ENCODE measurements around the gene NHEJ1.

Gene NHEJ1

GRCh38 chr2:219028996-219029828, 131.4 kb downstream of the NHEJ1 start:
- DNase-seq (ENCODE audit: low spot score): no peak

GRCh38 chr2:219028141-219028540, 132.5 kb downstream of the NHEJ1 start:
- no peak for DNase-seq (ENCODE audit: low spot score)

GRCh38 chr2:219027511-219028055, 133.0 kb downstream of the NHEJ1 start:
- DNase-seq (ENCODE audit: low spot score): no peak

GRCh38 chr2:219026946-219027345, 133.7 kb downstream of the NHEJ1 start:
- no peak for DNase-seq (ENCODE audit: low spot score)

- DNase-seq (ENCODE audit: low spot score): no peak
Observed at GRCh38 chr2:219025637-219026585, 134.7 kb downstream of the NHEJ1 start.

All from AG08395 (cell line).